ENCODE data around the gene SYNGAP1.

DNA sequence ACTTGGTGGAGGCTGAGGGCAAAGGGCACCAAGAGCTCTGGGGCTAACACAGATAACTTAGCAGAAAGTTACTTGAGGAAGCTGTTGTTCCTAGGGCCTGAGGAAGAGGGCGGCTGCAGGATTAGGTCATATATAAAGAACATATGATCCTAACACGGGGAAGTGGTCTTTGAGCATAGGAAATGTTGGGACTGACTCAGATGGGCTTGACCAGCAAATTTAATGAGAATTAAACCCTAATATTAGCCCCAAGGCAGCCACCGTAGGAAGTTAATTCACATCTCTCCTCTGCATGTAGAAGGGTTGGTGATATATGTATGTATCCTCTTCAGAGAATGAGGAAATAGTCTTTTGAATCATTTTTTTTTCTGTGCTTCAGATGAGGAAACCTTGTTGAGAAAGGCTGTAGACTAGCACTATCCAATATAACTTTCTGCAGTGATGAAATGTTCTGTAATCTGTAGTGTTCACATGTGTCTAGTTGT, 25.3 kb downstream of the SYNGAP1 start:
- TF ChIP-seq, protein P1, sequence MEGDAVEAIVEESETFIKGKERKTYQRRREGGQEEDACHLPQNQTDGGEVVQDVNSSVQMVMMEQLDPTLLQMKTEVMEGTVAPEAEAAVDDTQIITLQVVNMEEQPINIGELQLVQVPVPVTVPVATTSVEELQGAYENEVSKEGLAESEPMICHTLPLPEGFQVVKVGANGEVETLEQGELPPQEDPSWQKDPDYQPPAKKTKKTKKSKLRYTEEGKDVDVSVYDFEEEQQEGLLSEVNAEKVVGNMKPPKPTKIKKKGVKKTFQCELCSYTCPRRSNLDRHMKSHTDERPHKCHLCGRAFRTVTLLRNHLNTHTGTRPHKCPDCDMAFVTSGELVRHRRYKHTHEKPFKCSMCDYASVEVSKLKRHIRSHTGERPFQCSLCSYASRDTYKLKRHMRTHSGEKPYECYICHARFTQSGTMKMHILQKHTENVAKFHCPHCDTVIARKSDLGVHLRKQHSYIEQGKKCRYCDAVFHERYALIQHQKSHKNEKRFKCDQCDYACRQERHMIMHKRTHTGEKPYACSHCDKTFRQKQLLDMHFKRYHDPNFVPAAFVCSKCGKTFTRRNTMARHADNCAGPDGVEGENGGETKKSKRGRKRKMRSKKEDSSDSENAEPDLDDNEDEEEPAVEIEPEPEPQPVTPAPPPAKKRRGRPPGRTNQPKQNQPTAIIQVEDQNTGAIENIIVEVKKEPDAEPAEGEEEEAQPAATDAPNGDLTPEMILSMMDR (conservative IDR thresholded peaks at IDR 0.05 in 1 of 2, IDR thresholded peaks at IDR 0.05 in 1 of 2; ENCODE audit: low read depth in 1 of 2, low read length in 2 of 2) = no peak
- TF ChIP-seq EZH2 (IDR thresholded peaks at IDR 0.05; ENCODE audit: low read length, missing control alignments) = no peak
